ENCODE results near the gene ZNF84. TPM values are rescaled to one million over a fixed set of nuclear protein-coding genes. Genes with fewer than 3 reads are reported as not detected.
A peak's percentile ranks its signal among the peaks of the same experiment; 100 is the strongest.

ZNF84 gene
- total and polyA plus RNA-seq, 9 of the 15 experiments (the other 6 are each of a cell fraction or from before 2014, with no cell fraction given): 8.8 to 24.3 (median 12.1) TPM

DNA sequence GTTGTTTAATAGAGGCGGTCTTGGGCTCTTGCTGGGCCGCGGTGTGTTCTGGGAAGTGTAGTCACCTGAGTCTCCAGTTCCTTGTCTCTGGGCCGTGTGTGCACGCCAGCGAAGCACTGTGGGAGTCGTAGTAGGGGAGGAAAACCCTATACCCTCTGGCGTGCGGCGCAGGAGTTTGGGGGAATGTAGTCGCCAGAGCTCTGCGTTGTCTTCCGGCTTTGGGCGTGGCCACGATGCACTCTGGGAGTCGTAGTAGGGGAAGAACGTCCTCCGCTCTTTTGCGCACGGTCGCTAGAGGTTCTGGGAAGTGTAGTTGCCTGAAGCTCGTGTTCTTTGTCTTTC, 42.7 kb downstream of the ZNF84 start (continued):
- TF ChIP-seq ZKSCAN1 (IDR thresholded peaks at IDR 0.05; ENCODE audit: low read depth, low read length) (peak; percentile 63; the same call in 1 of the 2 replicates), ATF1 (CRISPR knock-in tag; IDR thresholded peaks at IDR 0.05) (peak; percentile 79), ATF1 (tag; IDR thresholded peaks at IDR 0.05) (peak; percentile 98), KAT7 (CRISPR knock-in tag; IDR thresholded peaks at IDR 0.05; ENCODE audit: borderline replicate concordance) (no peak), SIN3B (IDR thresholded peaks at IDR 0.05; ENCODE audit: low read depth) (no peak), RUNX1 (IDR thresholded peaks at IDR 0.05; ENCODE audit: low read depth) (0 out of 2 replicates have a peak, but pooled peaks have one; percentile 32), YY1 (IDR thresholded peaks at IDR 0.05; ENCODE audit: borderline replicate concordance in 1 of 3, control insufficient read depth in 1 of 3, extremely low read depth in 1 of 3, insufficient read depth in 3 of 3, insufficient read length in 1 of 3, insufficient replicate concordance in 2 of 3, low read depth in 1 of 3, low read length in 2 of 3) (peak in 1 of 3 experiments; percentile 57), SREBF1 (IDR thresholded peaks at IDR 0.05; ENCODE audit: borderline replicate concordance, low read depth, low read length) (peak; percentile 55; the same call in 1 of the 2 replicates), PHTF2 (CRISPR knock-in tag; IDR thresholded peaks at IDR 0.05) (no peak), GABPB1 (CRISPR knock-in tag; IDR thresholded peaks at IDR 0.05) (peak; percentile 93), KLF13 (tag; IDR thresholded peaks at IDR 0.05; ENCODE audit: borderline replicate concordance, low read depth) (peak; percentile 49; the same call in 1 of the 2 replicates)
- TF ChIP-seq, protein P1, sequence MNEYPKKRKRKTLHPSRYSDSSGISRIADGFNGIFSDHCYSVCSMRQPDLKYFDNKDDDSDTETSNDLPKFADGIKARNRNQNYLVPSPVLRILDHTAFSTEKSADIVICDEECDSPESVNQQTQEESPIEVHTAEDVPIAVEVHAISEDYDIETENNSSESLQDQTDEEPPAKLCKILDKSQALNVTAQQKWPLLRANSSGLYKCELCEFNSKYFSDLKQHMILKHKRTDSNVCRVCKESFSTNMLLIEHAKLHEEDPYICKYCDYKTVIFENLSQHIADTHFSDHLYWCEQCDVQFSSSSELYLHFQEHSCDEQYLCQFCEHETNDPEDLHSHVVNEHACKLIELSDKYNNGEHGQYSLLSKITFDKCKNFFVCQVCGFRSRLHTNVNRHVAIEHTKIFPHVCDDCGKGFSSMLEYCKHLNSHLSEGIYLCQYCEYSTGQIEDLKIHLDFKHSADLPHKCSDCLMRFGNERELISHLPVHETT (CRISPR knock-in tag; conservative IDR thresholded peaks at IDR 0.05 in 1 of 2, IDR thresholded peaks at IDR 0.05 in 1 of 2): peak in 1 of 2 experiments; percentile 74; a peak in 1 of 4 replicates
- TF ChIP-seq, protein P2, sequence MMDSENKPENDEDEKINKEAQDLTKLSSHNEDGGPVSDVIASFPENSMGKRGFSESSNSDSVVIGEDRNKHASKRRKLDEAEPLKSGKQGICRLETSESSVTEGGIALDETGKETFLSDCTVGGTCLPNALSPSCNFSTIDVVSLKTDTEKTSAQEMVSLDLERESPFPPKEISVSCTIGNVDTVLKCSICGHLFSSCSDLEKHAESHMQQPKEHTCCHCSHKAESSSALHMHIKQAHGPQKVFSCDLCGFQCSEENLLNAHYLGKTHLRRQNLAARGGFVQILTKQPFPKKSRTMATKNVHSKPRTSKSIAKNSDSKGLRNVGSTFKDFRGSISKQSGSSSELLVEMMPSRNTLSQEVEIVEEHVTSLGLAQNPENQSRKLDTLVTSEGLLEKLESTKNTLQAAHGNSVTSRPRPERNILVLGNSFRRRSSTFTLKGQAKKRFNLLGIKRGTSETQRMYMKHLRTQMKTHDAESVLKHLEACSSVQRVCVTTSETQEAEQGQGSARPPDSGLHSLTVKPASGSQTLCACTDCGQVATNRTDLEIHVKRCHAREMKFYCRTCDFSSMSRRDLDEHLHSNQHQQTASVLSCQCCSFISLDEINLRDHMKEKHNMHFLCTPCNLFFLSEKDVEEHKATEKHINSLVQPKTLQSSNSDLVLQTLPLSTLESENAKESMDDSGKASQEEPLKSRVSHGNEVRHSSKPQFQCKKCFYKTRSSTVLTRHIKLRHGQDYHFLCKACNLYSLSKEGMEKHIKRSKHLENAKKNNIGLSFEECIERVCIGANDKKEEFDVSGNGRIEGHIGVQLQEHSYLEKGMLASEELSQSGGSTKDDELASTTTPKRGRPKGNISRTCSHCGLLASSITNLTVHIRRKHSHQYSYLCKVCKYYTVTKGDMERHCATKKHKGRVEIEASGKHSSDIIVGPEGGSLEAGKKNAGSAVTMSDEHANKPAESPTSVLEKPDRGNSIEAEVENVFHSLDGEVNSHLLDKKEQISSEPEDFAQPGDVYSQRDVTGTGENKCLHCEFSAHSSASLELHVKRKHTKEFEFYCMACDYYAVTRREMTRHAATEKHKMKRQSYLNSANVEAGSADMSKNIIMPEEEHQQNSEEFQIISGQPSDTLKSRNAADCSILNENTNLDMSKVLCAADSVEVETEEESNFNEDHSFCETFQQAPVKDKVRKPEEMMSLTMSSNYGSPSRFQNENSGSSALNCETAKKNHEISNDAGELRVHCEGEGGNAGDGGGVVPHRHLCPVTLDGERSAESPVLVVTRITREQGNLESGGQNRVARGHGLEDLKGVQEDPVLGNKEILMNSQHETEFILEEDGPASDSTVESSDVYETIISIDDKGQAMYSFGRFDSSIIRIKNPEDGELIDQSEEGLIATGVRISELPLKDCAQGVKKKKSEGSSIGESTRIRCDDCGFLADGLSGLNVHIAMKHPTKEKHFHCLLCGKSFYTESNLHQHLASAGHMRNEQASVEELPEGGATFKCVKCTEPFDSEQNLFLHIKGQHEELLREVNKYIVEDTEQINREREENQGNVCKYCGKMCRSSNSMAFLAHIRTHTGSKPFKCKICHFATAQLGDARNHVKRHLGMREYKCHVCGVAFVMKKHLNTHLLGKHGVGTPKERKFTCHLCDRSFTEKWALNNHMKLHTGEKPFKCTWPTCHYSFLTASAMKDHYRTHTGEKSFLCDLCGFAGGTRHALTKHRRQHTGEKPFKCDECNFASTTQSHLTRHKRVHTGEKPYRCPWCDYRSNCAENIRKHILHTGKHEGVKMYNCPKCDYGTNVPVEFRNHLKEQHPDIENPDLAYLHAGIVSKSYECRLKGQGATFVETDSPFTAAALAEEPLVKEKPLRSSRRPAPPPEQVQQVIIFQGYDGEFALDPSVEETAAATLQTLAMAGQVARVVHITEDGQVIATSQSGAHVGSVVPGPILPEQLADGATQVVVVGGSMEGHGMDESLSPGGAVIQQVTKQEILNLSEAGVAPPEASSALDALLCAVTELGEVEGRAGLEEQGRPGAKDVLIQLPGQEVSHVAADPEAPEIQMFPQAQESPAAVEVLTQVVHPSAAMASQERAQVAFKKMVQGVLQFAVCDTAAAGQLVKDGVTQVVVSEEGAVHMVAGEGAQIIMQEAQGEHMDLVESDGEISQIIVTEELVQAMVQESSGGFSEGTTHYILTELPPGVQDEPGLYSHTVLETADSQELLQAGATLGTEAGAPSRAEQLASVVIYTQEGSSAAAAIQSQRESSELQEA (IDR thresholded peaks at IDR 0.05; ENCODE audit: low read depth): no peak

All from K562 (cell line).